Renal cortex interstitium (tissue), 11 donors: ENCODE measurements around the gene CACNA1D. TPM values are rescaled to one million over a fixed set of nuclear protein-coding genes. Genes with fewer than 3 reads are reported as not detected.

Source experiments
- DNase-seq, 11 donors: peaks; one replicate each; pipeline ENCODE4 v3.0.0-alpha.2; 2013; ENCODE audit warnings: low read depth in 9 of 11, low spot score in 4 of 11; ENCODE audit errors: extremely low read depth in 1 of 11
- polyA plus RNA-seq, 3 donors: library from polyadenylated mRNA; unstranded; fragments of 120-200 nt; gene quantifications; one replicate each; pipeline ENCODE4 v1.2.1, GENCODE V29; 2013; ENCODE audit not compliant: insufficient read length in 3 of 3

Gene CACNA1D
- polyA plus RNA-seq, 3 donors: 11.0 to 18.2 (median 12.9) TPM

- DNase-seq: no peak
These were observed 283.7 kb downstream of the CACNA1D start for GRCh38 chr3:53778153-53778552.

GRCh38 chr3:53780171-53780570 lies 285.8 kb downstream of the CACNA1D start:
- no peak for DNase-seq

- no peak for DNase-seq
These were observed 286.4 kb downstream of the CACNA1D start for GRCh38 chr3:53780806-53781205.

GRCh38 chr3:53787016-53787415 lies 292.6 kb downstream of the CACNA1D start:
- DNase-seq: no peak

GRCh38 chr3:53788038-53788437 lies 293.6 kb downstream of the CACNA1D start:
- DNase-seq: no peak

- DNase-seq: no peak
These were observed 295.0 kb downstream of the CACNA1D start for GRCh38 chr3:53789459-53789858.

- no peak for DNase-seq
These were observed 296.1 kb downstream of the CACNA1D start for GRCh38 chr3:53790470-53790869.

- DNase-seq: no peak
These were observed 296.9 kb downstream of the CACNA1D start for GRCh38 chr3:53791317-53791716.

- no peak for DNase-seq
These were observed 298.5 kb downstream of the CACNA1D start for GRCh38 chr3:53792866-53793265.

GRCh38 chr3:53794597-53794996 lies 300.2 kb downstream of the CACNA1D start:
- no peak for DNase-seq

GRCh38 chr3:53795176-53795575 lies 300.8 kb downstream of the CACNA1D start:
- DNase-seq: no peak

- no peak for DNase-seq
These were observed 301.6 kb downstream of the CACNA1D start for GRCh38 chr3:53795789-53796560.

- no peak for DNase-seq
These were observed 303.7 kb downstream of the CACNA1D start for GRCh38 chr3:53798144-53798543.

- no peak for DNase-seq
These were observed 305.0 kb downstream of the CACNA1D start for GRCh38 chr3:53799338-53799865.

GRCh38 chr3:53800041-53800906 lies 305.9 kb downstream of the CACNA1D start:
- no peak for DNase-seq

GRCh38 chr3:53801319-53801718 lies 306.9 kb downstream of the CACNA1D start:
- no peak for DNase-seq

- no peak for DNase-seq
These were observed 308.0 kb downstream of the CACNA1D start for GRCh38 chr3:53802256-53802880.

GRCh38 chr3:53803124-53803815 lies 308.9 kb downstream of the CACNA1D start:
- no peak for DNase-seq
